ENCODE measurements around the gene IRAK2.

DNA sequence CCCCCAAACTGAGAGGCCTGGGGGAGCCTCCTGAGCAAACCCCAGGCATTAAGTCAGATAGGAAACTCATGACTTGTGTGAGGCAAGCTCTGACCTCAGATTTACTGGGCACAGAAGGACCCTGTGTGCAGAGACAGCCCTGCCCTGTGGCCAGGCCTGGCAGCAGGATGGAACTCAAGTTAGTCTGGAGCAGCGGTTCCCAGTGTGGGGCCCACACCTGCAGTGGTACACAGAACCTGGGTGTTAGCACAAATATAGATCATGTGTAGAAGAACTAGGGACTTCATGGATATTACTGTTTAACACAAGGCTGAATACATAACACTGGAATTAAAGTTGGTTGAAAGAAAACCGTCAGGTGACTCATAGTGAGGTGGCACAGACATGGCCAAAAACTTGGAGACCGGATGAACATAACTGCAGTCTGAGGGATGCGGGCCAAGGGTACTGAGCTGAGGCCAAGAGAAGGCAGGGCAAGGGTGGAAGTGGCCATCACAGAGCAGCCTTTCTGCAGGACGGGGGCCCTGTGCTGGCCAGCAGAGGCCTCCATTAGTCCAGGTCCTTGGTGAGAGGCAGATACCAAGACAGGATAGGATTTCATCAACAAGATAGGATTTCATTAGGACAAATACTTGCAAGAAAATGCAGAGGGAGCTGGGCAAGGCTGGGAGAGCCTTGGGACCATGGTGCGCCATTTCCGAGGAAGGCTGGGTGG is 40.9 kb downstream of the IRAK2 start:
- TF ChIP-seq, protein P1, sequence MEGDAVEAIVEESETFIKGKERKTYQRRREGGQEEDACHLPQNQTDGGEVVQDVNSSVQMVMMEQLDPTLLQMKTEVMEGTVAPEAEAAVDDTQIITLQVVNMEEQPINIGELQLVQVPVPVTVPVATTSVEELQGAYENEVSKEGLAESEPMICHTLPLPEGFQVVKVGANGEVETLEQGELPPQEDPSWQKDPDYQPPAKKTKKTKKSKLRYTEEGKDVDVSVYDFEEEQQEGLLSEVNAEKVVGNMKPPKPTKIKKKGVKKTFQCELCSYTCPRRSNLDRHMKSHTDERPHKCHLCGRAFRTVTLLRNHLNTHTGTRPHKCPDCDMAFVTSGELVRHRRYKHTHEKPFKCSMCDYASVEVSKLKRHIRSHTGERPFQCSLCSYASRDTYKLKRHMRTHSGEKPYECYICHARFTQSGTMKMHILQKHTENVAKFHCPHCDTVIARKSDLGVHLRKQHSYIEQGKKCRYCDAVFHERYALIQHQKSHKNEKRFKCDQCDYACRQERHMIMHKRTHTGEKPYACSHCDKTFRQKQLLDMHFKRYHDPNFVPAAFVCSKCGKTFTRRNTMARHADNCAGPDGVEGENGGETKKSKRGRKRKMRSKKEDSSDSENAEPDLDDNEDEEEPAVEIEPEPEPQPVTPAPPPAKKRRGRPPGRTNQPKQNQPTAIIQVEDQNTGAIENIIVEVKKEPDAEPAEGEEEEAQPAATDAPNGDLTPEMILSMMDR (IDR thresholded peaks at IDR 0.05), result no peak
- TF ChIP-seq POLR2A (IDR thresholded peaks at IDR 0.05) (no peak), EP300 (IDR thresholded peaks at IDR 0.05; ENCODE audit: low read depth) (no peak), POLR2AphosphoS5 (IDR thresholded peaks at IDR 0.05) (no peak)
